Esophagus squamous epithelium (tissue), 5 donors: Measurements from ENCODE around the gene C19orf85. TPM values are rescaled to one million over a fixed set of nuclear protein-coding genes. Genes with fewer than 3 reads are reported as not detected.

Experiments
- DNase-seq: peaks from one replicate; lab custom pipeline; 2025; lab: John Stamatoyannopoulos, UW
- H3K27ac ChIP-seq, 4 donors: fragments of 200-600 bp; sonication (generic); one replicate each; pipeline ENCODE4 v1.5.1; 2016 to 2019; ENCODE audit warnings: mild to moderate bottlenecking in 1 of 4
- H3K27me3 ChIP-seq, 4 donors: fragments of 200-600 bp; sonication (generic); 1 replicate in 3 of 4; 2 replicates in 1 of 4; pipeline versions ENCODE4 v1.5.1 to v1.6.0; 2017 to 2021; ENCODE audit warnings: antibody characterized with exemption in 1 of 4
- H3K36me3 ChIP-seq, 3 donors: fragments of 200-600 bp; sonication (generic); one replicate each; pipeline ENCODE4 v1.5.1; 2016 to 2019
- H3K4me1 ChIP-seq, 3 donors: fragments of 200-600 bp; sonication (generic); one replicate each; pipeline ENCODE4 v1.5.1; 2017 to 2019
- H3K4me3 ChIP-seq, 4 donors: fragments of 200-600 bp; sonication (generic); 1 replicate in 3 of 4; 2 replicates in 1 of 4; pipeline ENCODE4 v1.5.1; 2016 to 2019; ENCODE audit warnings: mild to moderate bottlenecking in 2 of 4, moderate library complexity in 1 of 4
- H3K9me3 ChIP-seq, 3 donors: fragments of 200-600 bp; sonication (generic); one replicate each; pipeline ENCODE4 v1.5.1; 2016 to 2019
- POLR2A ChIP-seq, 4 donors: fragments of 450-650 bp; IDR thresholded peaks; one replicate each; pipeline ENCODE4 v1.6.1; 2017; ENCODE audit warnings: antibody characterized with exemption in 4 of 4, mild to moderate bottlenecking in 4 of 4, moderate library complexity in 3 of 4
- WGBS, 2 donors: methylation state at CpG; one replicate each; pipeline ENCODE4 v1.1.5; 2018; 5-methylcytosine and 5-hydroxymethylcytosine counted together
- intact Hi-C: fragments of 100-400 bp; cut with DNase I; formaldehyde crosslinking; loops from one replicate; pipeline ENCODE4 v1.15.0; 2022
- total RNA-seq, 4 donors: library from RNA; depleted of rRNA; stranded (reverse); fragments of >200 nt; gene quantifications; one replicate each; pipeline ENCODE4 v1.1.0, GENCODE V29; 2016
- TF ChIP-seq, protein P1 (sequence below), 6 experiments: fragments of 450-650 bp in 4 of 6; fragments of 200-600 bp in 2 of 6; sonication (generic) in 2 of 6; IDR thresholded peaks; one replicate each; pipeline ENCODE4 v1.5.1; 2016 to 2019; ENCODE audit warnings: antibody characterized with exemption in 6 of 6, mild to moderate bottlenecking in 4 of 6, moderate library complexity in 4 of 6
- donor health status: DM: yes; HTN: yes; CAD: no.

C19orf85 gene
- total RNA-seq, 4 donors from 2014 or later = not detected

DNA sequence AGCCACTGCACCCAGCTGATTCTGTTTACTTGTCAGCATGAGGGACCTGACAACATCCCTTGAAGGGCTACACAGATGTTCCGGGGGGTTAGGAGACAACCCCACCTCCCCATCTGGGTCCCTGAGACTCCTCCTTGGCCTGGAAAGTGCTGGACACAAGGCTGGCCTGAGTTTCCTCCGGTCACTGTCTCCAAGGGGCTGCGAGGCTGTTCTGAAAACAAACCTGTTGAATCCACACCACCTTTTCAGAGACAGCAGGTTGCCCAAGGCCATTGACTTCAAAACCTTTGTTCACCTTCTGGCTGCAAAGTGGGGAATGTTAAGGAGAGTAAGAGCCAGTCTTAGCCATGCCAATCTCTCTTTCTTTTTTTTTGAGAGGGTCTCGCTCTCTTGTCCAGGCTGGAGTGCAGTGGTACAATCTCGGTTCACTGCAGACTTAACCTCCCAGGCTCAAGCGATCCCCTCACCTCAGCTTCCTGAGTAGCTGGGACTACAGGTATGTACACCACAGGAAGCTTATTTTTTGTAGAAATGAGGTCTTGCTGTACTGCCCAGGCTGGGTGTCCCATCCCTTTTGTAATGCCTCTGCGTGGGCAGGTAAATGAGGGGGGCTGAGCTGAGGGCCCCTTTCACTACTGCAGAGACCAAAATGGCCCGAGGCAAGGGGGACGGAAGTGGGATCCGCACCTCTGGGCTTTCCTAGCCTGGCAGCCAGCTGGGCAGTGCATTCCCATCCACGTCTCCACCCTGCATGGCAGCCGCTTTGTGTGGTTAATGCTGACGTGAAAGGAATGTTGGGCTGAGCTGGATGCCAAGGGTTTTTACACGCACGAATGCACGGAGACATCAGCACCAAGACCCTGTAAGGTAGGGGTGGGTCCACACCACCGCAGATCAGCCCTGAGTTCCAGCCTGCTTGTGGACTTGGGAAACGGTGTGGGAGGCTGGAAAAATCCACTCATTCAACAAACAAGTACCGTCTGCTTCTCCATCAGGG, 10.0 kb upstream of the C19orf85 start:
- intact Hi-C loops = no loop called here
- 46 to 77% methylated on average over 9 to 15 of the region's 19 CpGs for WGBS, 2 donors
- no peak for DNase-seq
- Histone ChIP-seq H3K27me3 (no peaks in the 10 kb centered on the region), H3K36me3 (no peaks in the 10 kb centered on the region), H3K4me1 (peaks cover 18 to 45% (median 23%) of the 10 kb centered on the region in 3 donors), H3K4me3 (no peak overlapping the region), H3K9me3 (no peaks in the 10 kb centered on the region), H3K27ac (peak overlapping the region in 3 of 4 donors; percentile 10 to 99 (median 36))
- TF ChIP-seq, protein P1, sequence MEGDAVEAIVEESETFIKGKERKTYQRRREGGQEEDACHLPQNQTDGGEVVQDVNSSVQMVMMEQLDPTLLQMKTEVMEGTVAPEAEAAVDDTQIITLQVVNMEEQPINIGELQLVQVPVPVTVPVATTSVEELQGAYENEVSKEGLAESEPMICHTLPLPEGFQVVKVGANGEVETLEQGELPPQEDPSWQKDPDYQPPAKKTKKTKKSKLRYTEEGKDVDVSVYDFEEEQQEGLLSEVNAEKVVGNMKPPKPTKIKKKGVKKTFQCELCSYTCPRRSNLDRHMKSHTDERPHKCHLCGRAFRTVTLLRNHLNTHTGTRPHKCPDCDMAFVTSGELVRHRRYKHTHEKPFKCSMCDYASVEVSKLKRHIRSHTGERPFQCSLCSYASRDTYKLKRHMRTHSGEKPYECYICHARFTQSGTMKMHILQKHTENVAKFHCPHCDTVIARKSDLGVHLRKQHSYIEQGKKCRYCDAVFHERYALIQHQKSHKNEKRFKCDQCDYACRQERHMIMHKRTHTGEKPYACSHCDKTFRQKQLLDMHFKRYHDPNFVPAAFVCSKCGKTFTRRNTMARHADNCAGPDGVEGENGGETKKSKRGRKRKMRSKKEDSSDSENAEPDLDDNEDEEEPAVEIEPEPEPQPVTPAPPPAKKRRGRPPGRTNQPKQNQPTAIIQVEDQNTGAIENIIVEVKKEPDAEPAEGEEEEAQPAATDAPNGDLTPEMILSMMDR (IDR thresholded peaks at IDR 0.05) = no peak
- no peak for TF ChIP-seq POLR2A (IDR thresholded peaks at IDR 0.05)

DNA sequence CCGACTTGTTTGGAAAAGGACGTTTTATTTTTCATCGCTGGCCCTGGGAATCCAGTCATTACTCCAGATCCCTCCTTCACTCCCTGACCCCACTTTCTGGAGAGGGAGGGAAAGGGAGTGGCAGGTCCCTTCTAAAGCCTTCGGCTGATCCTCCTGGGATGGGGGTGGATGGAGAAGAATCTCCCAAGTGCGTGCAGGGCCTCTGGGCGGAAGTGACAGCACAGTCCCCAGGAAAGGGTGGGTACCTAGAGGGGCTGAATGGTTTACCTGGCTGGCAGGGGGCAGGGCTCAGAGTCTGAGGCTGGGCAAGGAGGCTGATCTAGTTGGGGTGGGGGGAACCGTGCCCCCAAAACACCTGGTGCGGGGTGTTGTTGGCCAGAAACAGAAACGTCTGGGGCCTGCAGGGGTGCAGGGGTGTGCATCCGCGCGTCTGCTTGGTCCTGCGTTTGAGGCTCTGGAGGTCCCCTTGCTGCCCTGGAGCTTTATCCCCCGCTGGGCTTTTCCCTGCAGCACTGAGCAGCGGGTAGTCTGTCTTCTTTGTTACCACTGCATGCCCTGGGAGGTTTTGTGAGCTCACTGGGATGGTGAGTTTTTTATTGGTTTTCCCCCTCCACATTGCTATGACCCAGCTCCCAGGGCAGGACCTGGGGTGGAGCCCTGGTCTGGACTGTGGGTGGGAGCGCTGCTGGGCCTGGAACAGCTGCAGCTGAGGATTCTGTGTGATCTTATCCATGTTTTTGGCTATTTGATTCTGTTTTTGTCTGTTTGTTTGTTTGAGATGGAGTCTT, 8.9 kb upstream of the C19orf85 start:
- intact Hi-C loops = no loop called here
- peaks cover 18 to 43% (median 23%) of the 10 kb centered on the region in 3 donors for H3K4me1 ChIP-seq
- no peaks in the 10 kb centered on the region for H3K36me3 ChIP-seq
- DNase-seq = no peak
- no peak overlapping the region for H3K4me3 ChIP-seq
- TF ChIP-seq, protein P1 (IDR thresholded peaks at IDR 0.05) = no peak
- no peak for TF ChIP-seq POLR2A (IDR thresholded peaks at IDR 0.05)
- H3K27me3 ChIP-seq = no peaks in the 10 kb centered on the region
- 67 to 73% methylated on average over 7 to 9 of the region's 16 CpGs for WGBS, 2 donors
- peak overlapping the region in 1 of 4 donors; percentile 61 for H3K27ac ChIP-seq
- H3K9me3 ChIP-seq = no peaks in the 10 kb centered on the region

DNA sequence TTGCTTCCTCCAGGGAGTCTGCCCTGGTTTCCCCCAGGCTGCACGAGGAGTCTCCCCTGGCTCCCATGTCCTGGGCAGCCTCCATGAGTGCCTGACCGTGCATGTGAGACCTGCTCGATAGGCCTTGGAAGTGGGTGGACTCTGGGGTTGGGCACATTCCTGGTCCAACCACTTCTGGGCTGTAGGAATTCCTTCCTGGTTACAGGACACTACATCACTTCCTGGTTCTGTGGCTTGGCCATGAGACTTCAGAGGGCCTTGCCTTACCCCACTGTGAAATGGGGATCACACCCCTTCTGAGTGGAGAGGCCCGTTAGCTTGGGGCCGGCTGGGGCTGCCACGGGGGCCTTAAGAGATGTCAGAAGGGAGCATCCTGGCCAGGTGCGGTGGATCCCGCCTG, 7.9 kb upstream of the C19orf85 start:
- TF ChIP-seq POLR2A (IDR thresholded peaks at IDR 0.05) = no peak
- TF ChIP-seq, protein P1 (IDR thresholded peaks at IDR 0.05) = no peak
- intact Hi-C loops = no loop called here
- no peaks in the 10 kb centered on the region for H3K36me3 ChIP-seq
- H3K9me3 ChIP-seq = no peaks in the 10 kb centered on the region
- DNase-seq = no peak
- H3K4me1 ChIP-seq = peaks cover 14 to 41% (median 21%) of the 10 kb centered on the region in 3 donors
- no peaks in the 10 kb centered on the region for H3K27me3 ChIP-seq
- WGBS, 2 donors = 20 to 85% methylated on average over 1 to 4 of the region's 8 CpGs
- H3K4me3 ChIP-seq = no peak overlapping the region
- no peak overlapping the region for H3K27ac ChIP-seq

DNA sequence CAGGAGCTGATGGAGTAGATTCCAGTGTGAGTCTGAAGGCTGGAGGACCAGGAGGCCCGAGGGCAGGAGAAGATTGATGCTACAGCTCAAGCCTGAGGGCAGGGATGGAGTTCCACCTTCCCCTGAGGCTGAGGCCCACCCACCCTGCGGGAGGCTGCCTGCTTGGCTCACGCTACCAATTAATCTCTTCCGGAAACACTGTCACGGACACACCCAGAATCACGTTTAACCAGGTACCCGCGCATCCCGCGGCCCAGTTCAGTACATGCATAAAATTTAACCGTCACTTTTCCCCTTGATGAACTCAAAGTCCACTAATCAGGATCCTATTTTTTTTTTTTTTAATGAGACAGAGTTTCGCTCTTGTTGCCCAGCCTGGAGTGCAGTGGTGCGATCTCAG, 6.7 kb upstream of the C19orf85 start:
- Histone ChIP-seq H3K4me3 (no peak overlapping the region), H3K27me3 (no peaks in the 10 kb centered on the region), H3K9me3 (no peaks in the 10 kb centered on the region), H3K4me1 (peaks cover 14 to 37% (median 21%) of the 10 kb centered on the region in 3 donors), H3K36me3 (no peaks in the 10 kb centered on the region), H3K27ac (no peak overlapping the region)
- no peak for DNase-seq
- 48 to 67% methylated on average over 13 of the region's 13 CpGs for WGBS, 2 donors
- intact Hi-C loops = no loop called here
- TF ChIP-seq, protein P1 (IDR thresholded peaks at IDR 0.05) = no peak
- no peak for TF ChIP-seq POLR2A (IDR thresholded peaks at IDR 0.05)
